Smooth muscle cell (in vitro differentiated cells): ENCODE results near the gene FCSK. TPM values are rescaled to one million over a fixed set of nuclear protein-coding genes. Genes with fewer than 3 reads are reported as not detected.

Experiments used
- DNase-seq: peaks from one replicate; lab custom pipeline; 2025; ENCODE audit not compliant: unreplicated experiment; lab: John Stamatoyannopoulos, UW
- H2AFZ ChIP-seq: fragments of 200-600 bp; sonication (generic); 2 replicates; pipeline ENCODE4 v1.6.0; 2016; ENCODE audit warnings: antibody characterized with exemption, low read depth, mild to moderate bottlenecking
- H3F3A ChIP-seq: fragments of 200-600 bp; sonication (generic); 2 replicates; pipeline ENCODE4 v1.6.0; 2017; ENCODE audit warnings: antibody characterized with exemption, low read depth
- H3K27ac ChIP-seq: fragments of 200-600 bp; sonication (generic); 2 replicates; pipeline ENCODE4 v1.5.1; 2016; ENCODE audit warnings: low read depth, mild to moderate bottlenecking
- H3K27me3 ChIP-seq: fragments of 200-600 bp; sonication (generic); 2 replicates; pipeline ENCODE4 v1.6.1; 2016; ENCODE audit warnings: low read depth, mild to moderate bottlenecking
- H3K36me3 ChIP-seq: fragments of 200-600 bp; sonication (generic); 2 replicates; pipeline ENCODE4 v1.5.1; 2016; ENCODE audit warnings: low read depth
- H3K4me1 ChIP-seq: fragments of 200-600 bp; sonication (generic); 2 replicates; pipeline ENCODE4 v1.5.1; 2016; ENCODE audit warnings: low read depth
- H3K4me2 ChIP-seq: fragments of 200-600 bp; sonication (generic); 2 replicates; pipeline ENCODE4 v1.6.0; 2016; ENCODE audit warnings: mild to moderate bottlenecking
- H3K4me3 ChIP-seq: fragments of 200-600 bp; sonication (generic); 2 replicates; pipeline ENCODE4 v1.5.1; 2016; ENCODE audit warnings: mild to moderate bottlenecking
- H3K79me2 ChIP-seq: fragments of 200-600 bp; sonication (generic); 2 replicates; pipeline ENCODE4 v1.6.0; 2016; ENCODE audit warnings: low read depth, mild to moderate bottlenecking
- H3K9ac ChIP-seq: fragments of 200-600 bp; sonication (generic); 2 replicates; pipeline ENCODE4 v1.6.0; 2016; ENCODE audit warnings: low read depth
- H3K9me3 ChIP-seq: fragments of 200-600 bp; sonication (generic); replicated peaks from 2 replicates; pipeline ENCODE4 v1.5.1; 2016; ENCODE audit warnings: low read depth
- H4K20me1 ChIP-seq: fragments of 200-600 bp; sonication (generic); 2 replicates; pipeline ENCODE4 v1.6.0; 2016; ENCODE audit warnings: low read depth
- WGBS: methylation state at CpG from one replicate; pipeline ENCODE4 v1.1.7; 2016; ENCODE audit warnings: low lambda C conversion rate; 5-methylcytosine and 5-hydroxymethylcytosine counted together
- polyA plus RNA-seq: library from polyadenylated mRNA; unstranded; fragments of >200 nt; fragmentation: Nextera tagmentation; extraction: Ambion mirVana; gene quantifications from 2 replicates; pipeline ENCODE4 v1.2.1, GENCODE V29; 2016
- total RNA-seq: library from RNA; depleted of rRNA; stranded (reverse); fragments of >200 nt; gene quantifications from 2 replicates; pipeline ENCODE4 v1.2.3, GENCODE V29; 2014
- TF ChIP-seq, protein P1 (sequence below): fragments of 200-600 bp; sonication (generic); IDR thresholded peaks from 2 replicates; pipeline ENCODE4 v1.5.1; 2017; ENCODE audit warnings: borderline replicate concordance, mild to moderate bottlenecking, antibody characterized with exemption; ENCODE audit not compliant: insufficient read depth, poor library complexity, severe bottlenecking

FCSK gene
- total and polyA plus RNA-seq, 2 experiments from 2014 or later, result 4.8 to 16.5 TPM

DNA sequence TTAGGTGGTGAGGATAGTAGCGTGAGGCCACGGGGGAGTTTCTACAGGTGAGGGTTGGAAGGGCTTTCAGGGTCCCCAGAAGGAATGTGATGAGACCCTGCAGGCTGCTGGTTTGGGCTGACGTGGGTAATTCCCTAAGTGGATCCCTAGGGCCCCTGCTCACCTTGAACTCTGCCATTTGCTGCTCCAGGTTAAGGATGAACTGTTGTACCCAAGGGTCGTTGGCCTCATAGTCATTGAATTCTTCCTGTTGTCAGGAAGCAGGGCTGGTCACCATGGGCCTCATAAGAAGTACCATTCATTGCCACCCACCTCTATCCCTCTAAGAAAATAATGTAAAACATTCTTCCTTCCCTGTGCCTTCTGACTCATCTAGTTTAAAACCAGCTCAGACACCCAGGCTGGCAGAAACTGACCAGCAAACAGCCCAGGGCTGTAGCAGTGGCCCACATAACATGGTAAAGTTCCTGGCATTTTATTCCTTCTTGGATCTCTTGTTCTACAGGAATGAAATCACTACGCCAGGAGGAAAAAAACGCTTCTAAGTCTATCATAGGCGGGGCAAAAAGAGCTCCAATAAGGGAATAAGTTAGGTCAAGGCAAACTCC lies 27.6 kb downstream of the FCSK start:
- no peak for DNase-seq
- Histone ChIP-seq H3K79me2 (no peaks in the 10 kb centered on the region), H2AFZ (no peak overlapping the region), H3K9ac (no peak overlapping the region), H3F3A (peaks cover under 1% of the 10 kb centered on the region), H3K4me1 (no peaks in the 10 kb centered on the region), H4K20me1 (no peaks in the 10 kb centered on the region), H3K36me3 (no peaks in the 10 kb centered on the region), H3K9me3 (no peaks in the 10 kb centered on the region), H3K27me3 (no peaks in the 10 kb centered on the region), H3K4me3 (no peak overlapping the region), H3K27ac (peak overlapping the region; percentile 54), H3K4me2 (peak overlapping the region; percentile 24)
- TF ChIP-seq, protein P1, sequence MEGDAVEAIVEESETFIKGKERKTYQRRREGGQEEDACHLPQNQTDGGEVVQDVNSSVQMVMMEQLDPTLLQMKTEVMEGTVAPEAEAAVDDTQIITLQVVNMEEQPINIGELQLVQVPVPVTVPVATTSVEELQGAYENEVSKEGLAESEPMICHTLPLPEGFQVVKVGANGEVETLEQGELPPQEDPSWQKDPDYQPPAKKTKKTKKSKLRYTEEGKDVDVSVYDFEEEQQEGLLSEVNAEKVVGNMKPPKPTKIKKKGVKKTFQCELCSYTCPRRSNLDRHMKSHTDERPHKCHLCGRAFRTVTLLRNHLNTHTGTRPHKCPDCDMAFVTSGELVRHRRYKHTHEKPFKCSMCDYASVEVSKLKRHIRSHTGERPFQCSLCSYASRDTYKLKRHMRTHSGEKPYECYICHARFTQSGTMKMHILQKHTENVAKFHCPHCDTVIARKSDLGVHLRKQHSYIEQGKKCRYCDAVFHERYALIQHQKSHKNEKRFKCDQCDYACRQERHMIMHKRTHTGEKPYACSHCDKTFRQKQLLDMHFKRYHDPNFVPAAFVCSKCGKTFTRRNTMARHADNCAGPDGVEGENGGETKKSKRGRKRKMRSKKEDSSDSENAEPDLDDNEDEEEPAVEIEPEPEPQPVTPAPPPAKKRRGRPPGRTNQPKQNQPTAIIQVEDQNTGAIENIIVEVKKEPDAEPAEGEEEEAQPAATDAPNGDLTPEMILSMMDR, result no peak
- WGBS, result 88% methylated on average over 7 of the region's 7 CpGs

DNA sequence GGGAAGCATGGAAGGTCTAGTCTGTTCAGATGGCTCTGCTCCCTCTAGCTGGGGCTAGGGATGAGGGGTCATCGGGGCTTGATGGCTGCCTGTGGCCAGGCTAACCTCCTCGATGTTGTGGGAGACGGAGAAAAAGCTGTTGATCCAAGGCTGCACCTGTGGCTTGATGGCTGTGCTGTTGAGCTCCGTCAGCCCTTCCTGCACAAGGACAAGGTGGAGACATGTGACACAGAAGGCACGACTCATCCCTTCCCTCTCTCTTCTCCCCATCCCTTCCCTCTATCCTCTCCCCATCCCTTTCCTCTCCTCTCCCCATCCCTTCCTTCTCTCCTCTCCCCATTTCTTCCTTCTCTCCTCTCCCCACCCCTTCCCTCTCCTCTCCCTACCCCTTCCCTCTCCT lies 28.2 kb downstream of the FCSK start:
- TF ChIP-seq, protein P1, result no peak
- Histone ChIP-seq H3K9me3 (no peaks in the 10 kb centered on the region), H3K9ac (no peak overlapping the region), H3K4me3 (no peak overlapping the region), H3F3A (no peaks in the 10 kb centered on the region), H3K79me2 (no peaks in the 10 kb centered on the region), H4K20me1 (no peaks in the 10 kb centered on the region), H3K4me2 (peak overlapping the region; percentile 24), H3K4me1 (no peaks in the 10 kb centered on the region), H3K27me3 (no peaks in the 10 kb centered on the region), H3K27ac (peak overlapping the region; percentile 54), H2AFZ (no peak overlapping the region), H3K36me3 (no peaks in the 10 kb centered on the region)
- WGBS, result 93% methylated on average over 4 of the region's 5 CpGs
- no peak for DNase-seq

DNA sequence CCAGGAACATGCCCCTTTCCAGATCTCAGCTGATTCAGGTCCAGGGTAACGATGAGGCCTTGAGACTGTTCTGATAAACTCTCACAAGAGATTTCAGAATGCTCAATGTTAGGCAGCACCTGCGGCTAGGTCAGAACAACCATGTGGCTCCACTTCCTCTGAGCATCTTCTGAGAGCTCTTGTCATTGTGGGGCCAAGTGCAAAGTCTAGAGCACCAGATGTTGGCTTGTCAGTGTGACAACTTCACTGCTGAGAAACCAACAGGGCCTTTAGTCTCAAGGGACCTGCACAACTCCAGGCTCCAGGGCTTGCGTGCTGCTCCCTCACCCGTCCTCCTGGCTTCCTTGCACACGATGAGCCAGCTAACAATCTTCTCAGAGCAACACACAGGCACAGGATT lies 29.0 kb downstream of the FCSK start:
- 98% methylated on average over 5 of the region's 5 CpGs for WGBS
- Histone ChIP-seq H3K36me3 (no peaks in the 10 kb centered on the region), H3K27ac (no peak overlapping the region), H3F3A (no peaks in the 10 kb centered on the region), H3K27me3 (no peaks in the 10 kb centered on the region), H3K4me1 (no peaks in the 10 kb centered on the region), H3K9ac (no peak overlapping the region), H3K4me2 (no peak overlapping the region), H2AFZ (no peak overlapping the region), H4K20me1 (no peaks in the 10 kb centered on the region), H3K9me3 (no peaks in the 10 kb centered on the region), H3K79me2 (no peaks in the 10 kb centered on the region), H3K4me3 (no peak overlapping the region)
- TF ChIP-seq, protein P1, result no peak
- DNase-seq, result no peak

DNA sequence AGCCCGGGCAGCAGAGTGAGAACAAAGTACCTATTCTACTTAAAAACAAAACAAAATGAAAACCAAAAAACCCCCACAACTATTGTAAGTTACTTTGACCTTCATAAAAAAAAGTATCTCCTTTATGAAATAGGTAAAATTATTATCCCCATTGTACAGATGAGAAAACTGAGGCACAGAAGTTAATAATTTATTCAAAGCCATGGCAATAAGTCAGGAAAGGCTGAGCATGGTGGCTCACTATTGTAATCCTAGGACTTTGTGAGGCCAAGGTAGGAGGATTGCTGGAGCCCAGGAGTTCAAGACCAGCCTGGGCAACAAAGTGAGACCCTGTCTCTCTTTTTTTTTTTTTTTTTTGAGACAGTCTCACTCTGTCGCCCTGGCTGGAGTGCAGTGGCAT lies 30.5 kb downstream of the FCSK start:
- H3K4me2 ChIP-seq, result no peak overlapping the region
- H3K9ac ChIP-seq, result no peak overlapping the region
- 97% methylated on average over 2 of the region's 2 CpGs for WGBS
- H3K27me3 ChIP-seq, result no peaks in the 10 kb centered on the region
- H4K20me1 ChIP-seq, result no peaks in the 10 kb centered on the region
- TF ChIP-seq, protein P1, result no peak
- H3K36me3 ChIP-seq, result no peaks in the 10 kb centered on the region
- H3K27ac ChIP-seq, result no peak overlapping the region
- H3K4me3 ChIP-seq, result no peak overlapping the region
- no peak for DNase-seq
- H3F3A ChIP-seq, result no peaks in the 10 kb centered on the region
- H3K9me3 ChIP-seq, result no peaks in the 10 kb centered on the region
- H3K4me1 ChIP-seq, result no peaks in the 10 kb centered on the region
- H2AFZ ChIP-seq, result no peak overlapping the region
- H3K79me2 ChIP-seq, result no peaks in the 10 kb centered on the region
